Measurements from ENCODE around the gene KAZN.

DNA sequence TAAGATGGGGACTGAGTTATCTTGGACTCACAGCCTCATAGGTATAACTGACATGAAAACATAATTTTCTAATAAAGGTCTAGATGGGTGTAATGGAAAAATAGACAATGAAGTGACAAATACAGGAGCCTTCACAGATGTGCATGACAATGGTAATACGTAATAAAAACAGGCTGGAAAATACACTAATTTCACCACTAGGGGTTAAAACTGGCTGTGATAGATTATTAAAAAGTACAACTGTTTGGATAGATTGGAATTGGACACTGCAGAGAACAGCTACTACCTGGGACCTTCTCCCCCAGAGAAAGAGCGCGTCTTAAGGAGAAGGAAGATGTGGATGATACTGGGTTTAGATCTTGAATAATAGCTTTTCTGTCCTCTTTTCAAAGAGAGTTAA, 9.8 kb downstream of the KAZN start:
- no peak for TF ChIP-seq GATA2 (IDR thresholded peaks at IDR 0.05; ENCODE audit: low read depth, low read length)
- no peak for TF ChIP-seq GATA3 (IDR thresholded peaks at IDR 0.05; ENCODE audit: low read depth, low read length)

All from SH-SY5Y (cell line).